ENCODE results near the gene DMRTC2. TPM values are rescaled to one million over a fixed set of nuclear protein-coding genes. Genes with fewer than 3 reads are reported as not detected.

Gene DMRTC2
- total and polyA plus RNA-seq, 2 of the 13 experiments (the other 11 are each of a cell fraction or from before 2014, with no cell fraction given), result not detected

DNA sequence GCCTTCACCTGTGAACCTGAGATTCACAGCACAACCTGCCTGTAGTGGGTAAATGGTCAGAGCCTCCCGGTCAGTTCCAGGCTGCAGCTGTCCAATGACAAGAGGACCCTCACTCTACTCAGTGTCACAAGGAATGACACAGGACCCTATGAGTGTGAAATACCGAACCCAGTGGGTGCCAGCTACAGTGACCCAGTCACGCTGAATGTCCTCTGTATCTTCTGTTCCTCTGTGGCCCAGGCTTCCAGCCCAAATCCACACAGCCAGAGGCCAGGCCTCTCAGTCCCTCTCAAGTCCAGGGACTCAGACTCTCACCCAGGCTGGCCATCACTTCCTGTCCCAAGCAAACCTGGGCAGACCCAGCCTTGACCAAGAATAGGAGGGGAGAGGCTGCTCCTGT, 37.7 kb upstream of the DMRTC2 start:
- no peak overlapping the region for H3K27ac ChIP-seq (ENCODE audit: extremely low read length, insufficient read depth, low read length)
- DNase-seq (ENCODE audit: low spot score) (no peak), ATAC-seq (no peak), FAIRE-seq (no peak)
- ChIA-PET POLR2A (no interaction called here), CTCF (ENCODE audit: low intra/inter-chr PET ratio, low total read pairs) (no interaction called here)
- no peak overlapping the region for H3K4me3 ChIP-seq (replicated peaks in 1 of 3; ENCODE audit: insufficient read depth in 1 of 3, low read depth in 2 of 3, low read length in 3 of 3)
- H3K79me2 ChIP-seq (ENCODE audit: insufficient read depth, low read length), result no peaks in the 10 kb centered on the region
- no peak overlapping the region for H3K4me2 ChIP-seq (ENCODE audit: low read depth, low read length)
- in situ Hi-C loops (cut with HindIII; ENCODE audit: extremely low pct_ligation_motif_present, low pct_unique_long_range_greater_than_20kb) (no loop called here), intact Hi-C loops (cut with micrococcal nuclease; ENCODE audit: unreplicated experiment) (no loop called here)
- TF ChIP-seq SNAPC5 (CRISPR knock-in tag; IDR thresholded peaks at IDR 0.05; ENCODE audit: borderline replicate concordance) (no peak), SAFB2 (CRISPR knock-in tag; IDR thresholded peaks at IDR 0.05; ENCODE audit: borderline replicate concordance, low read depth) (no peak), KDM4B (CRISPR knock-in tag; IDR thresholded peaks at IDR 0.05) (no peak), ZBTB25 (CRISPR knock-in tag; IDR thresholded peaks at IDR 0.05) (no peak), ZBTB34 (CRISPR knock-in tag; IDR thresholded peaks at IDR 0.05) (no peak), JUN (CRISPR knock-in tag; IDR thresholded peaks at IDR 0.05) (no peak), GLMP (CRISPR knock-in tag; IDR thresholded peaks at IDR 0.05; ENCODE audit: borderline replicate concordance) (no peak), ZNF615 (CRISPR knock-in tag; IDR thresholded peaks at IDR 0.05; ENCODE audit: borderline replicate concordance) (no peak), YEATS4 (CRISPR knock-in tag; IDR thresholded peaks at IDR 0.05; ENCODE audit: borderline replicate concordance) (no peak), ZNF230 (CRISPR knock-in tag; IDR thresholded peaks at IDR 0.05) (no peak), SRF (IDR thresholded peaks at IDR 0.05; ENCODE audit: low read depth, low read length) (no peak), SRSF1 (optimal IDR thresholded peaks at IDR 0.05; ENCODE audit: low read depth, low read length) (no peak)
- TF ChIP-seq, protein P1, sequence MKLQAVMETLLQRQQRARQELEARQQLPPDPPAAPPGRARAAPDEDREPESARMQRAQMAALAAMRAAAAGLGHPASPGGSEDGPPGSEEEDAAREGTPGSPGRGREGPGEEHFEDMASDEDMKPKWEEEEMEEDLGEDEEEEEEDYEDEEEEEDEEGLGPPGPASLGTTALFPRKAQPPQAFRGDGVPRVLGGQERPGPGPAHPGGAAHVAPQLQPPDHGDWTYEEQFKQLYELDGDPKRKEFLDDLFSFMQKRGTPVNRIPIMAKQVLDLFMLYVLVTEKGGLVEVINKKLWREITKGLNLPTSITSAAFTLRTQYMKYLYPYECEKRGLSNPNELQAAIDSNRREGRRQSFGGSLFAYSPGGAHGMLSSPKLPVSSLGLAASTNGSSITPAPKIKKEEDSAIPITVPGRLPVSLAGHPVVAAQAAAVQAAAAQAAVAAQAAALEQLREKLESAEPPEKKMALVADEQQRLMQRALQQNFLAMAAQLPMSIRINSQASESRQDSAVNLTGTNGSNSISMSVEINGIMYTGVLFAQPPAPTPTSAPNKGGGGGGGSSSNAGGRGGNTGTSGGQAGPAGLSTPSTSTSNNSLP (IDR thresholded peaks at IDR 0.05; ENCODE audit: low read depth, low read length), result no peak
- TF ChIP-seq, protein P2, sequence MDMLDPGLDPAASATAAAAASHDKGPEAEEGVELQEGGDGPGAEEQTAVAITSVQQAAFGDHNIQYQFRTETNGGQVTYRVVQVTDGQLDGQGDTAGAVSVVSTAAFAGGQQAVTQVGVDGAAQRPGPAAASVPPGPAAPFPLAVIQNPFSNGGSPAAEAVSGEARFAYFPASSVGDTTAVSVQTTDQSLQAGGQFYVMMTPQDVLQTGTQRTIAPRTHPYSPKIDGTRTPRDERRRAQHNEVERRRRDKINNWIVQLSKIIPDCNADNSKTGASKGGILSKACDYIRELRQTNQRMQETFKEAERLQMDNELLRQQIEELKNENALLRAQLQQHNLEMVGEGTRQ (IDR thresholded peaks at IDR 0.05; ENCODE audit: low read depth, low read length), result no peak
- TF ChIP-seq, protein P2 (CRISPR knock-in tag; IDR thresholded peaks at IDR 0.05; ENCODE audit: borderline replicate concordance), result no peak
- TF ChIP-seq, protein P3, sequence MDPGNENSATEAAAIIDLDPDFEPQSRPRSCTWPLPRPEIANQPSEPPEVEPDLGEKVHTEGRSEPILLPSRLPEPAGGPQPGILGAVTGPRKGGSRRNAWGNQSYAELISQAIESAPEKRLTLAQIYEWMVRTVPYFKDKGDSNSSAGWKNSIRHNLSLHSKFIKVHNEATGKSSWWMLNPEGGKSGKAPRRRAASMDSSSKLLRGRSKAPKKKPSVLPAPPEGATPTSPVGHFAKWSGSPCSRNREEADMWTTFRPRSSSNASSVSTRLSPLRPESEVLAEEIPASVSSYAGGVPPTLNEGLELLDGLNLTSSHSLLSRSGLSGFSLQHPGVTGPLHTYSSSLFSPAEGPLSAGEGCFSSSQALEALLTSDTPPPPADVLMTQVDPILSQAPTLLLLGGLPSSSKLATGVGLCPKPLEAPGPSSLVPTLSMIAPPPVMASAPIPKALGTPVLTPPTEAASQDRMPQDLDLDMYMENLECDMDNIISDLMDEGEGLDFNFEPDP (CRISPR knock-in tag; conservative IDR thresholded peaks at IDR 0.05), result no peak
- H3K4me1 ChIP-seq (ENCODE audit: insufficient read depth, low read length), result no peaks in the 10 kb centered on the region
- H3K9me3 ChIP-seq (ENCODE audit: low read length), result no peaks in the 10 kb centered on the region
- WGBS (ENCODE audit: low lambda C conversion rate), result 0% methylated on average over 3 of the region's 3 CpGs
- H2AFZ ChIP-seq (ENCODE audit: low read length), result no peak overlapping the region
- no TSS peak for BruUV-seq (replicated peaks)
- H3K27me3 ChIP-seq (ENCODE audit: control insufficient read depth in 1 of 2, insufficient read depth in 2 of 2, low read length in 2 of 2), result peaks cover 2 to 27% of the 10 kb centered on the region in 2 experiments; a peak in 4 of 5 replicates
- no peaks in the 10 kb centered on the region for H4K20me1 ChIP-seq (ENCODE audit: insufficient read depth, low read length)
- H3K9ac ChIP-seq (ENCODE audit: insufficient read depth, low read depth, low read length), result no peak overlapping the region
- no peaks in the 10 kb centered on the region for H3K36me3 ChIP-seq (replicated peaks in 1 of 2; ENCODE audit: control insufficient read depth in 1 of 2, insufficient read depth in 2 of 2, low read length in 2 of 2)
